NCI-H2107 treated with DMSO at 0.1 percent for 48 hours (cell line): Measurements from ENCODE around the gene NUCKS1.

Experiments used
- DNase-seq: peaks from one replicate; lab custom pipeline; 2025; ENCODE audit not compliant: unreplicated experiment; lab: John Stamatoyannopoulos, UW

The NUCKS1 gene

GRCh38 chr1:205701891-205702290 is 48.1 kb downstream of the NUCKS1 start:
- DNase-seq = no peak

- DNase-seq = no peak
Measured at GRCh38 chr1:205701420-205701819, 48.6 kb downstream of the NUCKS1 start.

- no peak for DNase-seq
Measured at GRCh38 chr1:205700865-205701401, 49.0 kb downstream of the NUCKS1 start.

GRCh38 chr1:205699416-205699815 is 50.6 kb downstream of the NUCKS1 start:
- DNase-seq = no peak

- no peak for DNase-seq
Measured at GRCh38 chr1:205698921-205699320, 51.1 kb downstream of the NUCKS1 start.

GRCh38 chr1:205693421-205693991 is 56.5 kb downstream of the NUCKS1 start:
- DNase-seq = no peak

- no peak for DNase-seq
Measured at GRCh38 chr1:205692423-205692822, 57.6 kb downstream of the NUCKS1 start.

GRCh38 chr1:205690122-205690756 is 59.7 kb downstream of the NUCKS1 start:
- DNase-seq = no peak

- DNase-seq = no peak
Measured at GRCh38 chr1:205689479-205689878, 60.5 kb downstream of the NUCKS1 start.

- DNase-seq = no peak
Measured at GRCh38 chr1:205688171-205689080, 61.6 kb downstream of the NUCKS1 start.

- DNase-seq = no peak
Measured at GRCh38 chr1:205687242-205687641, 62.7 kb downstream of the NUCKS1 start.

- no peak for DNase-seq
Measured at GRCh38 chr1:205681364-205681763, 68.6 kb downstream of the NUCKS1 start.

- DNase-seq = no peak
Measured at GRCh38 chr1:205680073-205680851, 69.7 kb downstream of the NUCKS1 start, which contains the start of gene SLC45A3. Gene SLC45A3, minus strand, starts transcription at chr1:205680509. Its CDS starts 15,853 bp downstream, at chr1:205664656.

GRCh38 chr1:205678286-205679111 is 71.5 kb downstream of the NUCKS1 start:
- DNase-seq = no peak

GRCh38 chr1:205677167-205677566 is 72.8 kb downstream of the NUCKS1 start:
- peak; percentile 80 for DNase-seq

GRCh38 chr1:205676597-205676996 is 73.4 kb downstream of the NUCKS1 start:
- no peak for DNase-seq

GRCh38 chr1:205676002-205676401 is 74.0 kb downstream of the NUCKS1 start:
- DNase-seq = peak; percentile 47

GRCh38 chr1:205675247-205675646 is 74.7 kb downstream of the NUCKS1 start:
- no peak for DNase-seq

- DNase-seq = no peak
Measured at GRCh38 chr1:205672970-205673369, 77.0 kb downstream of the NUCKS1 start.

GRCh38 chr1:205672395-205672889 is 77.5 kb downstream of the NUCKS1 start:
- no peak for DNase-seq
